ENCODE measurements around the gene CTNNAL1.
"Not testable (repeated sequence)": the region's sequence is repeated elsewhere in the genome, so short reads cannot be mapped to it uniquely, and the experiment has no call there.

CTNNAL1 gene

DNA sequence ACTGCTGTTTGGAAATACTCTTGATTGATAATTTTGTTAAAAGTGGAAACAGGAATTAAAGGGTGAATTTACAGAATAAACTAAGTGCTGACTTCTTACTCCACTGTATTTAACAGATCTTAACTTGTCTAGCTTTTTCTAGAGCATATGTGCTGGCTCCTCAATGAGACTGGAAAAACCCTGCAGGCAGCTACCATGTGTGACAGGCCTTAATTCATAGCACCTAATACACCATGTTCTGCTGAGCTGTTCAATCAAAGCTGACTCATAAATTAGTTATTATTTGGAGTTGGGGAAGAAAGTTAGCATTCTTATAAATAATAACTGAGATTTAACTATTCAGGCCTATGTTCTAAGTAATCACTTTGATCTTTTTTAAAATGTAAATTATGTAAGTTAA lies 29.4 kb downstream of the CTNNAL1 start:
- DNase-seq: no peak

DNA sequence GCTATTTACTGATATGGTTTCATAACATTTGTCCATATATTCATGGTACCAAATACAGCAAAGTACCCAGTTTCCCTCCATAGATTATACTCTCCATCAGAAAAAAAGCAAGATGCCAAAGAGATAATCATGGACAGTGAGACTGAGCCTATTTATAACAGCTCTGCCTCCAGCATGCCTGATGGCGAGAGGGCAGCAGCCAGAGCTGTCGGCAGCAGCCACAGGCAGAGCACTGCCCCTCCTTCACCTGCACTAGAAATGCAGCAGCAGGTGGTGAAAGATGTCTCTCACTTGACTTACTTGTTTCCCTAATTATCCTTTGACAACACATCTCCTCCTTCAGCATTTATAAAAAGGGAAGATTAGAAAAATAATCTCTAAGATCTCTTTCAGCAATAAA lies 32.4 kb downstream of the CTNNAL1 start:
- DNase-seq: no peak

DNA sequence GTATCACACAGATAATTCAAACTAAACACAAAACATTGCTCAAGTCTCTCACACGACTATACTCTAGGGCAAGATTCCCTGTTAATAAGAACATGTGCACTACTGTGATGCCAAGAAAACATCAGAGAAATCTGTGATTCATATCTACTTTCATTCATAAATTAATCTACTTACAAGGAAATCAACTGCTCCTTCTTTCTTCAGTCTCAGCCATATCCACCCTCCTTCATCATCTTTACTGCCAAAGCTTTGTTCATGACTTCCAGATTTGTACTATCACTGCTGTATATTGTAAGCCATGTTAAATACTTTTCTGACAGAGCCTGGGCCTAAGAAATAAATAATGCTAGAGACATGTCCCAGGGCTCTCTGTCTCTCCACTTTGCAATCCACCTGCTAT lies 35.1 kb downstream of the CTNNAL1 start:
- DNase-seq: no peak

DNA sequence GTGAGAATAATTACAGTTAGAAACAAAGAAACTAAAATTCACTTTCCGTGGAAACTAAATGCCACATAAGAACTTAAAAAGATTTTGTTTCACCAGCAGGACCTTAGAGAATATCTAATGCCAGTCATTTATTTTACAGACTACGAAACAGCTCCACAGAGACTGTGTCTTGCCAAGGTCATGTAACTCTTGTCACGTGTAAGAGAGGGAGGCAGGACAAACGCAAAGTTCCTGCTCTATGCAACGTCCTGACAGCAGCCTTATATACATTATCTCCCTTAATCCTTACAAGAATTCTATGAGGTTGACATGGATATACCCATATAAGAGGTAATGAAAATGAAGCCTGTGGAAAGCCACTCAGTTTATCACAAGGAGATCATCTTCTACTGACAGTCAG lies 39.4 kb downstream of the CTNNAL1 start:
- no peak for DNase-seq

DNA sequence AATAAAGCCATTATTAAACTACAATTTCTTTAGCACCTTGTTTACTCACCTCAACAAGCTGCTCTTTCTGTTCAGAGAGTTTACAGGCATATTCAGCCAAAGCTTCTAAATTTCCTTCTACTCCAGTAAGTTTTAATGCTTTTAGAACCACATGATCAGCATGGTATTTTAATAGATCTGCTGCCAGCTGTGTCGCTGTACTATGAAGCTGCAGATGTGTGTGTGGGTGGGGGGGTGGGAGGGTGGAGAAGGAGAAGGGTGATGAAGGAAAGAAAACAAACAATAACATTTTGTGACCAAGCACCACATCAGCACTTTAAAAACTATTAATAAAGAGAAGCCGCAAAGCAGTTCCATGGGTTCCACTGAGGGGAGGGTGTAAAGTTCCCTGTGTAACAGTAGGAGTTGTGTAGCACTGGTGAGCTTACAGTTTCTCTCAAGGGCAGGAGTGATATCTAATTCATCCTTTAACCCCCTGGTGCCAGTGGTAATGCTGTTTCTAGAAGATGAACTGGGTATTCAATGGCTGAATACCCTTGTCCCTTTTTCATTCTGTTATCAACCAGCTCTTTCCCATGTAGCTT lies 40.6 kb downstream of the CTNNAL1 start:
- no peak for DNase-seq

DNA sequence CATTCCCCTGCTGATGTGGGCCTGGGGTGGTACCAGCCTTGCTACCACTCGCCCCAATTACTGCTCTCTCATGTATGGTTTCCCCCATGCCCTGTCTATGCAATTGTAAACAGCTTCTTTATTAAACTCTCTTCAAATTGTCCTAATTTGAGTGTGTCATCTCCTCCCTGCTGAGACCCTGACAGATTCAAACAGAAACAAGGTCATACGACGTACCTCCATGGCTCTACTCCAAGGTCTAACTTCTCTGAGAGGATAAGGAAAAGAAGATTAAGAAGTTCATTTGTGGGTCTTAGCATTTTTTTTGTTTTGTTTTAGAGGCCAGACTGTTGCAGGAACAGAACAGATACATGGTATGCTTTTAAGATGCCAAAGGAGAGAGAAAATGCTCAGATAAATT lies 41.1 kb downstream of the CTNNAL1 start:
- no peak for DNase-seq

DNA sequence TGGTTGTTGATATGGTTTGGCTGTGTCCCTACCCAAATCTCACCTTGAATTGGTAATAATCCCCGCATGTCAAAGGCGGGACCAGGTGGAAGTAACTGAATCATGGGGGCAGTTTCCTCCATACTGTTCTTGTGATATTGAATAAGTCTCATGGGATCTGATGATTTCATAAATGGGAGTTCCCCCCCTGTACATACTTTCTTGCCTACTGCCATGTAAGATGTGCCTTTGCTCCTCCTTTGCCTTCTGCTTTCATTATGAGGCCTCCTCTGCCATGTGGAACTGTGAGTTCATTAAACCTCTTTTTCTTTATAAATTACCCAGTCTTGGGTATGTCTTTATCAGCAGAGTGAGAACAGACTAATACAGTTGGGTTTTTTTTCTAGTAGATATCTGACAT lies 41.9 kb downstream of the CTNNAL1 start:
- not testable (repeated sequence) for DNase-seq

DNA sequence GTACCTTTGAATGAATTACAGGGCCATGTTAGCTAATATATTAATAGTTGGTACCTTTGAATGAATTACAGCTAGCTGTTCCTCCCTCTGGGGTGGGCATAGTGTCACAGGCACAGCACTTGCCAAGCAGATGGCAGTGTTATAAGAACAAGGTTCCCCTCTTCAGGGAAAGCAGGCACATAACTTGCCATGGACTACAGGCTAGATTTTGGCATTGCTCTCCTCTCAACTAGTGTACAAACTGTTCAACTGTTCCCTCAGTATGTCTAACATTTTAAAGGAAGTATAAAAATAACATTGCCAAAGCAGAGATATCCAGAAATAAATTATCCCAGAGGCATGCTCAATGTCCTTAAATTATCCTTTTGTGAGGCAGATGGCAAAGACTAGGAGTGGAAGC lies 45.4 kb downstream of the CTNNAL1 start:
- no peak for DNase-seq

DNA sequence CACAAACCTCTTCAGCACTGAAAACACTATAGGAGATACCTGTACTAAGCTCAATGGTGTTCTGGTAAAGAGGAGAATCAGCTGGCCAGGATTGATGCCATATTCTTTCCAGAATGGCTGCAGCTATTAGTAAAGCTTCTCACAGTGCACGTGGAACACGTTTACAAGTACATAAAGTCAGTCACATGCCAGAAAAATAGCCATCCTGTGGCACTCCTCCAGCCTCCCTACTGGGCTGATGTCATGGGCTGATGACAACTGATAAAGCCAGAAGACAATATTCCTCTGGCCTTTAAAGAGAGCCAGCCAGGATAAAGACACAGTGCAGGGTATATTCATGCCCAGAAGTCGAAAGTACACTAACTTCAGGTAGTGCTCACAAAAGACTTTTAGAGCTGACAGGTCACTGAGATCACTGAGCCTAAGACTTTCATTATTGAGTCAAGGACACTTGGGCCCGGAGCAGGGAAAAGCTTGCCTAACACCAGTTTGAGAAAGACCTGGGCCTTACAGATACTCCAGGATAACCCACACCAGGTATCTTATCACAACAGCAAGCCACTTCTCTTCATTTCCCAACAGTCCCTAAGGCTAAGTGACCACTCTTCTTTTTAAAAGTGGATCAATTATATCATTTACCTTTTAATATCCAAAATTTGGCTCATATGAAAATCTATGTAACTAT lies 49.7 kb downstream of the CTNNAL1 start:
- DNase-seq: no peak

DNA sequence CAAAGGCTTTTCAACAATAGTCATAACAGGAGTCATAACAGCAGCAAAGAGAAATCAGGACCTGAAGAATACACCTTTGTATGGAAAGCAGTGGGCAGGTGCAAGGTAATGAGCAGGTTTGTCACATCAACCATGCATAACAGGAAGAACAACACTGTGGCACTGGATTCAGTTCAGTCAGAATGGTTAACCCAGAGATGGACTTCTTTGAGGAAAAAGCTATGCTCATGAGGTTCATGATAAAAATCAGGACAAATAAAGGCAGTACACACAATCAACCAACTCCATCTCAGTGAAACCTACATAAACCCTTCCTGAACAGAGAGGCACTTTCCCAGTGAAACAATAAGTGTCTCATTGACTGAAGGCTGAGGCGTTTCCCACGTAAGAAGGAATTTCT lies 52.1 kb downstream of the CTNNAL1 start:
- DNase-seq: no peak

DNA sequence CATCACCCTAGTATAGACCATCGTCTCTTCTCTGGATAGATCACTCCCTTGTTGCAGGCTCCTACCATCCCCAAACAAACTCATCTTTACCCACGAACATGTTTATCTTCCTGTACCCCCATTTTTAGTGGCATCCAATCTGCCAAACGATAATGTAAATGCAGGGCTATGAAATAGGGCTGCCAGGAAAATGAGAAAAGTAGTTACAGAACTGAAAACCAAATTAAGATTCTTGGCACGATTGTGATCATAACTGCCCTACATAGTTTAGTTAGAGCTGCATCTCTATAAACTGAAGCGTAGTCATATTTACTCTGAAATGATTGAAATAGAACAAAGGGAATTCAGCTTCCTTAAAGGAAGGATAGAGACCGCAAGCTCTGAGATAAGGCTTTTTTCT lies 53.0 kb downstream of the CTNNAL1 start:
- DNase-seq: no peak

DNA sequence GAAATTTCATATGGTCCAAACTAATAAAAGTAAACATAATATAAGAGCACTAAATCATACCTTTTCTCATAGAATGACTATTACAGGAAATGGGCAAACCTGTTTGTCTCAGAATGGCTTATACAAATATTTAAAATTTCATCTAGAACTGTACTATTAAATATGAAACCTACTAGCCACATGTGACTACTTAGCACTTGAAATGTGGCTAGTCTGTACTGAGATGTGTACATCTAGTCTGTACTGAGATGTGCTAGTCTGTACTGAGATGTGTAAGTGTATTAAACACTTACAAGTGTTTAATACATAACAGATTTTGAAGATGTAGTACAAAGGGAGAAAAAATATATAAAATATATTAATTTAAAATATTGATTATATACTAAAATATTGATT lies 56.7 kb downstream of the CTNNAL1 start:
- DNase-seq: no peak

DNA sequence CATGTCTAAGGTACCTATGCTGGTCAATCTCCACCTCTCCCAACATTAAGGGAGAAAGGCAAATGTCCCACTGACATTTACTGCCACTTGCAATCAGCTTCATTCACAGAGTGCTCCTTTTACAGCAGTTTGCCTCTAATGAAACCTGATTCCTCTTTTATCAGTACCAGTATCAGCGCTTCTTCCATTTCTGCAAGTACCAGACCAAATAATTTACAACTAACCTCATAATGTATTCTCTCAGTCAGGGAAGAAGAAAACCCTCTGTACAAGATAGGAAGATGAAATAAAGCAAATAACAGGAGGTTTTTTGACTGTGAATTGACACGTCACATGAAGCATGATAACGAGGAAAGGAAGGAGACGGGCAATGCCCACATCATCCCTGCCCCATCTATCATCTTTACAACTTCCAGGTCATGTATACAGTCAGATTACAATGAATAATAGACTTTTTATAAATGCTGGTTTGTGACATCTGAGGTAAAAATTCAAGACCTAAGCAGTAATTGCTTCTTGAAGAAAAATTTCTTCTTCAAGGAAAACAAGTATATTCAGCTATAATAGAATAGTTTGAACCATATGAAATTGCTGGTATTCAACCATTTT lies 57.2 kb downstream of the CTNNAL1 start:
- DNase-seq: no peak

DNA sequence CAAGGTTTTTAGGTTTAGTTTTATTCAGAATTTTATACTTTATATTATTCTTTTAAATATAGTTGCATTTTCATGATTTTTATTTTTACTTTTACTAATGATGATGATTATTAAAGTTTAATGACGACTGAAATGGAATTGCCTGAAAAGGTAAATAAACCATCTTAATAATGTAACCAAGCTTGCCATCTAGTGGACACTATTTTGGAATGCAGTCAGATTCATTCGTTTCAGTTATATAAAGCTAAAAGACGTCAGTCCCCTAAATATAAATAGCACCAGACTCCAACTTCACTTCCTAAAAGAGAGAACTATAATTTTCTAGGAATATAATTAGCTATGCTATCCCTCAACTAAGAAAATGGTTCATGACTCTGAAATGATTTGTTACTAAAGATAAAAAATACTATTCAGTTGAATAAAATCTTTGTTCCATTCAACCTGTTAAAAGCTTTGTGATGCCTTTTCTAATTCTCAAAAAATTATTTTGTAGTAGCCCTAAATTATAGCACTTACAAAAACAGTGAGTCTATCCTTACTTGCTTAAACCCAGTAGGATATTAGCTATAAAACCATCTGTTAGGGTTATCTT lies 59.2 kb downstream of the CTNNAL1 start:
- no peak for DNase-seq

DNA sequence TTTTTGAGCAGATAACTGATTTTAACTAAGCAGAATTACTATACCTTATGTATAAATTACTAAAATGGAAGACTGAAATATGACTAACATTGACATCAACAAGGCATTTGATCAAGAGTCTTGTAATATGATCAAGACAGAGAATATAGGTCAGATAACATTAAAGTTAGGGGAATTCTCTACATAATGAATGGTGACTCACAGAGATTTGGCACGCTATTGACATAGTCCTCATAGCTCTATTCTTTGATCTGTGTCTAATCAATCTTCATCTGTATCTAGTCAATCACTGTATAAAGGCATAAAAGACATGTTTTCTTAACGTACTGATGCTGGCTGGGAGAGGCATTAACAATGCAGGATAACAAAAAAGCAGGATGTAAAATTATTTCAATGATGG lies 61.7 kb downstream of the CTNNAL1 start:
- no peak for DNase-seq

DNA sequence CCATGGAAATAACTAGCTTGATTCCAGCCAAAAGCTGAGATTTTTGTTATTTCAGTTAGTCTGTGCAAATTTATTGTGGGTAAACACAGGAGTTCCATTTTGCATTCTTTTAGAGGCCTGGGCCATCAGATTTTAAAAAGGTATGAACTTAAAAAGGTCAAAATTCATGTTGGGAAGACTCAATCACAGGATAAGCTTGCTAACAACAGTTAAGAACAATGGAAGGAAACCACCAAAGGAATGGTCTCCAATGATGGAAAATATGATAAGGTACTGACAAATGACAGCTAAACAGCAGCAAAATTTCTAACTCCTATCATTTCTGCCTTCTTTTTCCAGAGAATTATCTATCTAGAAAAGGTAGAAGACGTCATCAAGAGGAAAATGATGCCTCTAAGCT lies 63.1 kb downstream of the CTNNAL1 start:
- no peak for DNase-seq

DNA sequence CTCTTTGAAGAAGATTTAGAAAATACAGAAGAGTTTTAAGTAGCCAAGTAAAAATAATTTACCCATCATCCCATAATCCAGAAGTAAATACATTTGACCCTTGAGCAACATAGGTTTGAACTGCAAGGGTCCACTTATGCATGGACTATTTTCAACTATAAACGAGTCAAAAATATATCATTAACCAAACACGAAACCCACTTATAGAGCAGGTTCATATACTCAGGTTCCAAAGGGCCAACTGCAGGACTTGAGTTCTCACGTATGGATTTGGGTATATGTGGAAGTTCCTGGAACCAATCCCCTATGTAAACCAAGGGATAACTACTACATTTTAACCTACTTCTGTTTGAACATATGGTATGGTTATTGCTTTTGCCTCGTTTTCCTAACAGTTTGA lies 73.3 kb downstream of the CTNNAL1 start:
- DNase-seq: no peak

DNA sequence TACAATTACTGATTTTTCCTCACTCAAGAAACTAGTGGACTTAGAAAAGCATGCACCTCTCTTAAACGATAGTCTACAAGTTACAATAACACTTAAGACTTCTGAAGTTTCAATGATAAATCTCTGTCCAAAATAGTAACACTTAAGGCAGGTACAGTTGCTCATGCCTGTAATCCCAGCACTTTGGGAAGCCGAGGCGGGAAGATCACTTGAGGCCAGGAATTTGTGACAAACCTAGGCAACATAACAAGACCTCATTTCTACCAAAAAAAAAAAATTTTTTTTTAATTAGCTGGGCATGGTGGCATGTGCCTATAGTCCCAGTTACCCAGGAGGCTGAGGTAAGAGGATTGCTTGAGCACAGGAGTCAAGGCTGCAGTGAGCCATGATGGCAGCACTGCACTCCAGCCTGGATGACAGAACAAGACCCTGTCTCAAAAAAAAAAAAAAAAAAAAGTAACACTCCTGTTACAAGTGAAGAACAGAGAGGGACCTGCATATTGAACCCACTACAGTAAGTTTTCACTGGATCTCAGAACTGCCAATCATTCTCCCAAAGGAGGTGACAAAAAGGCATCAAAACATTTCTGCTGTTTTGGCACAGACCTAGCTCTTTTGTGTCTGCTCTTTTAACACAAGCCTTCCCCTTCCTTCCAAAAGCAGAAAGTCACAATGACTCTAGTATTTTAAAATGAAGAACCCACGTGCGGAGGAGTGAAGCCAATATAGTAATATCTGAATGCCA lies 75.6 kb downstream of the CTNNAL1 start:
- DNase-seq: no peak

DNA sequence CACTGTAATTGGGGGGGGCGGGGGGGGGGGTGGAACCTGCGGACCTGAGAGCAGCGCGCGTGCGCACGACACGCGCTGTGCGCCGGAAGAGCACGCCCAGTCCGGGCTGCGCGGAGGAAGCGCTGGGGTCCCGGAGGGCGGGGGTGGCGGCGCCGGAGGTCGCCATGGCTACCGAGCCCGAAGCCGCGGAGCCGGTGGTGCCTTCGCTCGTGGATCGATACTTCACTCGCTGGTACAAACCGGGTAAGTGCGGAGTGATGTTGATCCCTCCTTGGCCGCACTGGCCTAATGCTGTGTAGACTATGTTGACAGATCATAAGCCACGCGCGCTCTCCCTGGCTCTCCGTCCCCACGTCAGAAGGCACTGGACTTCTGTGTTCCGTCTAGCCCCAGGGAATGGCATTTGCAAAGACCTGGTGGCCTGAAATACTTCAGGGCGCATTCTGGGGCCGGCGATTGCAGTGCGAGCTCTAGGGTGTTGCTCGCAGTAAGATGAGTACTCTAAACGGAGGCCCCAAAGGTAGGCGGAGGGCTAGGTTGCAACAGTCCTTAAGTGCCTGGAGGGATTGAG lies 78.9 kb downstream of the CTNNAL1 start, which contains the start of gene ABITRAM:
TSS of gene ABITRAM (plus strand) at position 78 of the 571 bp plus-strand sequence. CDS start at position 165, 87 bp downstream.
- DNase-seq: peak; percentile 42

DNA sequence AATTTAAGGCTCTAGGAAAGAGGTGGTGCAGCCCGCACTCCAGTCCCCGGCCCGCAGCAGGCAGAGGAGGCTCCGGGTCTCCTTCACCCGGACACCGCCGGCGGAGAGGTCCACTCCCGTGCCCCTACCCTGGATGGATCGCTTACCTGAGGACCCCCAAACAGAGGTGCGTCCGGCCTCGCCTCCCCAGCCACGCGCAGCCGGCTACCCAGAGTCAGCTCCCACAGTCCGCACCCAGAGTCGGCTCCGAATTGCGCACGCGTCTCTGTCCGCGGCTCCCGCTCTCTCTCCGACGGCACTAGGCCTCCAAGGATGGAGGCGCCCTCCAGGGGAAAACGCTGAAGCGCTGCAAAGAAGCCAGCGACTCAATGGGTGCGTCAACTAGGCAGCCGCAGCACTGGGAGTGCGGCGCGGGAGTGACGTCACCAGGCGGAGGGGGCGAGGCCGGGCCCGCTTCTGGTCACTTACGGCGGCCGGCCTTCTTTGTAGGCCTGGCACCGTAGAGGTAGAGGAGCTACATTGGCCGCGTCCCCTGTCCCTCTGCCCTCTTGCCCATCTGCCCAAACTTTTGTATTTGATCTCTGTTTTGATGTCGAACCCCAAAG lies 79.5 kb downstream of the CTNNAL1 start, which contains the start of gene ELP1:
TSS of gene ELP1 (minus strand) at position 407 of the 605 bp plus-strand sequence. CDS start 2,978 bp downstream, outside the sequence.
- peak; percentile 78 for DNase-seq

DNA sequence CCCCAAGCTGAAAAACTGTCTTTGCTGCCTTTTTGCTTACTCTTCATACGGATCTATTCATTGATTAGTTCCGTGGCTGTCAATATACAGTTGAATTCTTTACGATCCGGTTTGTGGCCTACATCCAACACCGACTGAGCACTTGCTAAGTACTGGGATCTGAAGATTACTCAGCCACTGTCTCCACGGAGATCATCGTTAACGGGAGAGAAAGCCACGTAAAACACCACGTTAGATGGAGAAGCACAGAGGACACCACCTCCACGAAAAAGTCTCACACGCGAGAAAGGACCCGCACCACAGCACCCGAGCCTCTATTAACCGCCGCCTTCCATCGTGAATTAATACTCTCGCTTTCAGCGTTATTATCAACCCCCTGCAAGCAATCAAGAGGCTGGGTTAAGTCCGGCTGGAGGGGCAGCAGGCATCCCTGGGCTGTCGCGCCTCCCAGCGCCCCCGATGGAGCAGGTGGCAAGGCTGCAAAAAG lies 80.0 kb downstream of the CTNNAL1 start:
- DNase-seq: no peak

DNA sequence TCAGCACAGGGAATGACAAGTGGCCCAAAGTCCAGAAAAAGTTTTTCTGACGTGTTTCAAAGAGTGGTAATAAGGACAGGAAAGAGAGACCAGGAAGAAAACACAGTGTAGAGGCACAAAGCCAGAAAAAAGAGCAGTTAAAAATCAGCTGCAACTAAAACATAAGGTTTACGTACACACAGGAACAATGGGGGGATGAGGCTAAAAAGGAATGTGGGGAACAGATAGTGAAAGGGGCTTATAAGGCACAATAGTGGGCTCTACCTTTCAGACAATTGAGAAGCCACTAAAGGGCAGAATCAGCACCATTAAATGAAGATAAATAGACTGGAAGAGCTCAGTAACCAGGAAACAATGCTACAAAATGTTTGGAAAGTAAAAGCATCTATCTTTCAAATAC lies 84.9 kb downstream of the CTNNAL1 start:
- no peak for DNase-seq
